ENCODE results near the gene BANF1.

DNA sequence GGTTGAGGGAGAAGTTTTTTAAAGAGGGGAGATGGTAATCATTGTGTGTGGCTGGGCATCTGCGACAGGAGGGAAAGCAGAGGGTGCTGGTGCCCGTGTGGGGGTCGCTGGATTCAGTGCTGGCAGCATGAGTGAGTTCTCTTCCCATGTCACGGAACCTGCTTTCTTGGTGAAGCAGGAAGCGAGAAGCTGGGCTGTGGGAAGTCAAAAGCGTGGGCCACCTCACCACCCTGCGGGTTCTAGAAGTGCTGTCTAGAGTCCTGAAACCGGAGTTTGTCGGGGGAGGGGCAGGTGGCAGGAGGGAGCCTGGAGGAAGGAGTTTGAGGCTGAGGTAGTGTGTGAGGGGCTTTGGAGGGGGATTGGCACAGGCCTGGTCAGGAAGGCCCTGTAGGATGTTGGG is 26.5 kb upstream of the BANF1 start:
- no peak for TF ChIP-seq TAF1 (IDR thresholded peaks at IDR 0.05; ENCODE audit: borderline replicate concordance, insufficient read depth, low read length)
- TF ChIP-seq POLR2AphosphoS5 (IDR thresholded peaks at IDR 0.05; ENCODE audit: low read depth, low read length) = no peak

Data from PFSK-1 (cell line).